Measurements from ENCODE around the gene ELAVL4. TPM values are rescaled to one million over a fixed set of nuclear protein-coding genes. Genes with fewer than 3 reads are reported as not detected.

Gene ELAVL4
- polyA plus RNA-seq, 3 donors: not detected

GRCh38 chr1:50109116-50109515 is 396 bp downstream of the ELAVL4 start:
- H3K4me3 Mint-ChIP-seq: peak overlapping the region in 1 of 2 donors; percentile 81
- 20% methylated on average over 1 of the region's 4 CpGs for WGBS (ENCODE audit: insufficient coverage)

GRCh38 chr1:50109647-50110075 is 941 bp downstream of the ELAVL4 start:
- peak; percentile 19 to 66 (median 21) for DNase-seq
- Mint-ChIP-seq H3K4me1 (peaks cover 27% of the 10 kb centered on the region), H3K9me3 (peaks cover 0 to 3% (median 0%) of the 10 kb centered on the region in 7 donors), H3K4me3 (peak overlapping the region; percentile 42 to 81), H3K27me3 (ENCODE audit: low read depth in 3 of 3) (peaks cover 10 to 22% (median 14%) of the 10 kb centered on the region in 3 donors), H3K27ac (peak overlapping the region; percentile 15 to 75 (median 27)), H3K36me3 (no peaks in the 10 kb centered on the region)
- peaks cover 21 to 22% of the 10 kb centered on the region in 2 donors for H3K4me1 ChIP-seq (ENCODE audit: control insufficient read depth in 1 of 2, insufficient read depth in 2 of 2, low read length in 2 of 2)
- H3K27me3 ChIP-seq (ENCODE audit: control insufficient read depth in 2 of 2, insufficient read depth in 2 of 2, low read length in 2 of 2): peaks cover 2 to 4% of the 10 kb centered on the region in 2 donors
- 0% methylated on average over 7 of the region's 8 CpGs for WGBS (ENCODE audit: insufficient coverage)
- intact Hi-C loops (cut with micrococcal nuclease): no loop called here
- no peaks in the 10 kb centered on the region for H4K20me1 ChIP-seq (ENCODE audit: insufficient read depth, low read length)
- H3K79me2 ChIP-seq (ENCODE audit: insufficient read depth, low read length): no peaks in the 10 kb centered on the region
- H3K9ac ChIP-seq (ENCODE audit: insufficient read depth, low read length, poor library complexity, severe bottlenecking): peak overlapping the region; percentile 15
- peaks cover 0 to 4% of the 10 kb centered on the region in 2 donors for H3K9me3 ChIP-seq (replicated peaks in 1 of 2; ENCODE audit: control insufficient read depth in 1 of 2, insufficient read depth in 1 of 2, low read length in 2 of 2)
- no peak for TF ChIP-seq CTCF (IDR thresholded peaks at IDR 0.05)
- H2AFZ ChIP-seq (ENCODE audit: insufficient read depth, low read depth, low read length, poor library complexity, severe bottlenecking): no peak overlapping the region
- peak overlapping the region; percentile 59 for H3K4me2 ChIP-seq (replicated peaks; ENCODE audit: extremely low read depth, low read length, poor library complexity, severe bottlenecking)
- peak overlapping the region in 1 of 3 experiments; percentile 48 for H3K4me3 ChIP-seq (replicated peaks in 1 of 3; ENCODE audit: low read depth in 2 of 3, low read length in 3 of 3)
- peak overlapping the region in 1 of 2 donors; percentile 14 for H3K27ac ChIP-seq (ENCODE audit: low read depth in 1 of 2, low read length in 2 of 2)
- H3K36me3 ChIP-seq (replicated peaks in 1 of 2; ENCODE audit: control insufficient read depth in 1 of 2, insufficient read depth in 2 of 2, low read length in 2 of 2): no peaks in the 10 kb centered on the region

More at GRCh38 chr1:50109116-50109515, 396 bp downstream of the ELAVL4 start:
- intact Hi-C loops (cut with micrococcal nuclease): no loop called here
- H3K27me3 ChIP-seq (ENCODE audit: control insufficient read depth in 2 of 2, insufficient read depth in 2 of 2, low read length in 2 of 2): peaks cover 2 to 4% of the 10 kb centered on the region in 2 donors
- DNase-seq: no peak
- no peak overlapping the region for H3K9ac ChIP-seq (ENCODE audit: insufficient read depth, low read length, poor library complexity, severe bottlenecking)
- no peaks in the 10 kb centered on the region for H3K79me2 ChIP-seq (ENCODE audit: insufficient read depth, low read length)
- peak overlapping the region in 1 of 3 experiments; percentile 48 for H3K4me3 ChIP-seq (replicated peaks in 1 of 3; ENCODE audit: low read depth in 2 of 3, low read length in 3 of 3)
- peaks cover 21 to 22% of the 10 kb centered on the region in 2 donors for H3K4me1 ChIP-seq (ENCODE audit: control insufficient read depth in 1 of 2, insufficient read depth in 2 of 2, low read length in 2 of 2)
- Mint-ChIP-seq H3K9me3 (peaks cover 0 to 3% (median 0%) of the 10 kb centered on the region in 7 donors), H3K27ac (peak overlapping the region in 2 of 7 donors; percentile 39 to 64), H3K27me3 (ENCODE audit: low read depth in 3 of 3) (peaks cover 10 to 20% (median 14%) of the 10 kb centered on the region in 3 donors), H3K4me1 (peaks cover 27% of the 10 kb centered on the region), H3K36me3 (no peaks in the 10 kb centered on the region)
- H2AFZ ChIP-seq (ENCODE audit: insufficient read depth, low read depth, low read length, poor library complexity, severe bottlenecking): no peak overlapping the region
- peak overlapping the region; percentile 59 for H3K4me2 ChIP-seq (replicated peaks; ENCODE audit: extremely low read depth, low read length, poor library complexity, severe bottlenecking)
- peaks cover 0 to 4% of the 10 kb centered on the region in 2 donors for H3K9me3 ChIP-seq (replicated peaks in 1 of 2; ENCODE audit: control insufficient read depth in 1 of 2, insufficient read depth in 1 of 2, low read length in 2 of 2)
- no peak for TF ChIP-seq CTCF (IDR thresholded peaks at IDR 0.05)
- H3K27ac ChIP-seq (ENCODE audit: low read depth in 1 of 2, low read length in 2 of 2): no peak overlapping the region
- H4K20me1 ChIP-seq (ENCODE audit: insufficient read depth, low read length): no peaks in the 10 kb centered on the region
- no peaks in the 10 kb centered on the region for H3K36me3 ChIP-seq (replicated peaks in 1 of 2; ENCODE audit: control insufficient read depth in 1 of 2, insufficient read depth in 2 of 2, low read length in 2 of 2)

Data from CD14-positive monocyte (primary cell).